Thymus (tissue), 11 donors: ENCODE results near the gene MAPRE3. TPM values are rescaled to one million over a fixed set of nuclear protein-coding genes. Genes with fewer than 3 reads are reported as not detected.

Experiments used
- DNase-seq, 9 donors: peaks; one replicate each; pipeline ENCODE4 v3.0.0-alpha.2; 2013; ENCODE audit warnings: low spot score in 9 of 9, low read depth in 6 of 9, missing footprints in 1 of 9
- H3K27ac ChIP-seq, 2 donors: one replicate each; pipeline ENCODE4 v1.5.1; 2013; ENCODE audit warnings: control low read depth in 1 of 2, low read depth in 1 of 2, low read length in 1 of 2, mild to moderate bottlenecking in 1 of 2, moderate library complexity in 1 of 2
- H3K27me3 ChIP-seq, 2 donors: one replicate each; pipeline ENCODE4 v1.5.1; 2013; ENCODE audit warnings: low read length in 1 of 2; ENCODE audit not compliant: control insufficient read depth in 2 of 2, insufficient read depth in 1 of 2
- H3K36me3 ChIP-seq, 2 donors: one replicate each; pipeline ENCODE4 v1.5.1; 2013; ENCODE audit warnings: low read length in 1 of 2, mild to moderate bottlenecking in 1 of 2, moderate library complexity in 1 of 2; ENCODE audit not compliant: control insufficient read depth in 2 of 2, insufficient read depth in 2 of 2
- H3K4me1 ChIP-seq, 2 donors: one replicate each; pipeline ENCODE4 v1.5.1; 2013; ENCODE audit warnings: low read length in 2 of 2; ENCODE audit not compliant: control insufficient read depth in 2 of 2, insufficient read depth in 2 of 2
- H3K4me3 ChIP-seq, 2 donors: one replicate each; pipeline ENCODE4 v1.5.1; 2013; ENCODE audit warnings: low read length in 2 of 2, control low read depth in 1 of 2, mild to moderate bottlenecking in 1 of 2
- H3K9me3 ChIP-seq, 2 donors: one replicate each; pipeline ENCODE4 v1.5.1; 2013; ENCODE audit warnings: low read length in 1 of 2, mild to moderate bottlenecking in 1 of 2; ENCODE audit not compliant: control insufficient read depth in 2 of 2, insufficient read depth in 1 of 2
- WGBS: extraction: QIAGEN DNeasy Blood & Tissue Kit; methylation state at CpG from one replicate; pipeline ENCODE4 v1.1.7; 2013; 5-methylcytosine and 5-hydroxymethylcytosine counted together
- polyA plus RNA-seq: library from polyadenylated mRNA; stranded (reverse); fragments of 200-250 nt; gene quantifications from one replicate; pipeline ENCODE4 v1.2.3, GENCODE V29; 2013
- total RNA-seq: library from RNA; stranded (reverse); fragments of 120-200 nt; gene quantifications from one replicate; pipeline ENCODE4 v1.2.4, GENCODE V29; 2013
- donor health status: healthy.

Gene MAPRE3
- total and polyA plus RNA-seq, 2 donors: 0.99 to 17.0 TPM

- Histone ChIP-seq H3K4me3 (peak overlapping the region; percentile 78 to 91), H3K27me3 (no peaks in the 10 kb centered on the region), H3K27ac (peak overlapping the region in 1 of 2 donors; percentile 64), H3K4me1 (peaks cover 10 to 19% of the 10 kb centered on the region in 2 donors), H3K9me3 (no peaks in the 10 kb centered on the region), H3K36me3 (peaks cover 35 to 36% of the 10 kb centered on the region in 2 donors)
- WGBS: 22% methylated on average over 11 of the region's 11 CpGs
- no peak for DNase-seq
These were observed 62.9 kb downstream of the MAPRE3 start for GRCh38 chr2:27033253-27033852.

- WGBS: 98% methylated on average over 6 of the region's 6 CpGs
- DNase-seq: no peak
- peaks cover 68 to 76% of the 10 kb centered on the region in 2 donors for H3K36me3 ChIP-seq
These were observed 67.6 kb downstream of the MAPRE3 start for GRCh38 chr2:27038012-27038411.

GRCh38 chr2:27038631-27039339 is 68.3 kb downstream of the MAPRE3 start:
- Histone ChIP-seq H3K27me3 (no peaks in the 10 kb centered on the region), H3K4me3 (no peak overlapping the region), H3K36me3 (peaks cover 68 to 76% of the 10 kb centered on the region in 2 donors), H3K27ac (no peak overlapping the region), H3K9me3 (no peaks in the 10 kb centered on the region), H3K4me1 (peaks cover 4 to 16% of the 10 kb centered on the region in 2 donors)
- 93% methylated on average over 17 of the region's 17 CpGs for WGBS
- no peak for DNase-seq

More at GRCh38 chr2:27038012-27038411, 67.6 kb downstream of the MAPRE3 start:
- Histone ChIP-seq H3K9me3 (no peaks in the 10 kb centered on the region), H3K27ac (no peak overlapping the region), H3K27me3 (no peaks in the 10 kb centered on the region), H3K4me3 (no peak overlapping the region), H3K4me1 (peaks cover 10 to 22% of the 10 kb centered on the region in 2 donors)

- Histone ChIP-seq H3K27ac (no peak overlapping the region), H3K9me3 (no peaks in the 10 kb centered on the region), H3K36me3 (peaks cover 68 to 76% of the 10 kb centered on the region in 2 donors), H3K27me3 (no peaks in the 10 kb centered on the region), H3K4me3 (no peak overlapping the region), H3K4me1 (peaks cover 0 to 10% of the 10 kb centered on the region in 2 donors)
- DNase-seq: no peak
- WGBS: 98% methylated on average over 6 of the region's 6 CpGs
These were observed 69.0 kb downstream of the MAPRE3 start for GRCh38 chr2:27039426-27039825.

GRCh38 chr2:27039871-27040270 is 69.4 kb downstream of the MAPRE3 start:
- DNase-seq: no peak
- 95% methylated on average over 7 of the region's 7 CpGs for WGBS
- no peaks in the 10 kb centered on the region for H3K9me3 ChIP-seq
- peaks cover 0 to 10% of the 10 kb centered on the region in 2 donors for H3K4me1 ChIP-seq
- no peak overlapping the region for H3K4me3 ChIP-seq
- H3K27ac ChIP-seq: no peak overlapping the region
- H3K27me3 ChIP-seq: no peaks in the 10 kb centered on the region
- H3K36me3 ChIP-seq: peaks cover 67 to 75% of the 10 kb centered on the region in 2 donors

- Histone ChIP-seq H3K4me3 (no peak overlapping the region), H3K4me1 (peaks cover 0 to 10% of the 10 kb centered on the region in 2 donors), H3K27ac (no peak overlapping the region), H3K36me3 (peaks cover 64 to 71% of the 10 kb centered on the region in 2 donors), H3K9me3 (no peaks in the 10 kb centered on the region), H3K27me3 (no peaks in the 10 kb centered on the region)
- no peak for DNase-seq
- WGBS: 97% methylated on average over 8 of the region's 8 CpGs
These were observed 69.8 kb downstream of the MAPRE3 start for GRCh38 chr2:27040282-27040681.

- peak overlapping the region in 1 of 2 donors; percentile 4 for H3K27ac ChIP-seq
- no peaks in the 10 kb centered on the region for H3K27me3 ChIP-seq
- H3K36me3 ChIP-seq: peaks cover 49 to 56% of the 10 kb centered on the region in 2 donors
- H3K4me1 ChIP-seq: peaks cover 0 to 10% of the 10 kb centered on the region in 2 donors
- WGBS: 92% methylated on average over 5 of the region's 5 CpGs
- DNase-seq: no peak
- H3K4me3 ChIP-seq: no peak overlapping the region
- no peaks in the 10 kb centered on the region for H3K9me3 ChIP-seq
These were observed 71.3 kb downstream of the MAPRE3 start for GRCh38 chr2:27041752-27042151.

GRCh38 chr2:27042159-27042661 is 71.8 kb downstream of the MAPRE3 start:
- WGBS: 93% methylated on average over 10 of the region's 10 CpGs
- Histone ChIP-seq H3K27ac (no peak overlapping the region), H3K27me3 (no peaks in the 10 kb centered on the region), H3K4me1 (peaks cover 0 to 10% of the 10 kb centered on the region in 2 donors), H3K9me3 (no peaks in the 10 kb centered on the region), H3K4me3 (no peak overlapping the region), H3K36me3 (peaks cover 44 to 52% of the 10 kb centered on the region in 2 donors)
- DNase-seq: no peak

GRCh38 chr2:27042985-27043634 is 72.7 kb downstream of the MAPRE3 start:
- H3K36me3 ChIP-seq: peaks cover 35 to 42% of the 10 kb centered on the region in 2 donors
- no peak overlapping the region for H3K4me3 ChIP-seq
- H3K4me1 ChIP-seq: peaks cover 0 to 10% of the 10 kb centered on the region in 2 donors
- no peaks in the 10 kb centered on the region for H3K9me3 ChIP-seq
- H3K27ac ChIP-seq: no peak overlapping the region
- 97% methylated on average over 7 of the region's 7 CpGs for WGBS
- DNase-seq: no peak
- H3K27me3 ChIP-seq: no peaks in the 10 kb centered on the region
